H1 (cell line): ENCODE measurements around the gene CACNB2. TPM values are rescaled to one million over a fixed set of nuclear protein-coding genes. Genes with fewer than 3 reads are reported as not detected.

Source experiments
- CTCF ChIA-PET: fragments of 300-600 bp; sonication (Branson Sonifier 250); formaldehyde crosslinking; loops from one replicate; lab custom pipeline; 2021; ENCODE audit not compliant: partially characterized antibody; lab: Charles Lee
- POLR2A ChIA-PET: fragments of 300-600 bp; sonication (Branson Sonifier 250); formaldehyde crosslinking; loops from one replicate; lab custom pipeline; 2021; ENCODE audit warnings: inconsistent platforms; ENCODE audit not compliant: partially characterized antibody; lab: Charles Lee
- DNase-seq, 2 experiments: peaks; one replicate each; pipeline versions ENCODE4 v3.0.0 to v3.0.0-alpha.2; 2010 to 2022; ENCODE audit warnings: low spot score in 2 of 2, low read depth in 1 of 2, mixed read lengths in 1 of 2
- FAIRE-seq: peaks from 2 replicates; lab custom pipeline; 2011; peaks lifted over from hg19 to GRCh38; lab: Jason Lieb, UNC
- H2AFZ ChIP-seq: 2 replicates; pipeline ENCODE4 v1.8.1; 2012; ENCODE audit warnings: low read length, inconsistent platforms
- H2AK5ac ChIP-seq: 2 replicates; pipeline ENCODE4 v1.6.1; 2013; ENCODE audit warnings: low read depth, low read length
- H2BK120ac ChIP-seq: replicated peaks from 2 replicates; pipeline ENCODE3; 2013; ENCODE audit warnings: low read depth, low read length, inconsistent platforms
- H2BK12ac ChIP-seq: 2 replicates; pipeline ENCODE4 v1.6.1; 2013; ENCODE audit warnings: low read depth, low read length
- H2BK15ac ChIP-seq: 2 replicates; pipeline ENCODE4 v1.6.1; 2013; ENCODE audit warnings: low read length
- H2BK20ac ChIP-seq: 2 replicates; pipeline ENCODE4 v1.6.1; 2013; ENCODE audit warnings: low read length
- H2BK5ac ChIP-seq: 2 replicates; pipeline ENCODE4 v1.6.1; 2013; ENCODE audit warnings: low read depth, low read length
- H3K14ac ChIP-seq: 2 replicates; pipeline ENCODE4 v1.6.1; 2013; ENCODE audit warnings: inconsistent platforms; ENCODE audit not compliant: insufficient read length
- H3K18ac ChIP-seq: 2 replicates; pipeline ENCODE4 v1.6.1; 2013; ENCODE audit warnings: low read length; ENCODE audit errors: extremely low read depth
- H3K23ac ChIP-seq: 2 replicates; pipeline ENCODE4 v1.6.1; 2013; ENCODE audit warnings: inconsistent platforms; ENCODE audit not compliant: insufficient read length
- H3K23me2 ChIP-seq: 2 replicates; pipeline ENCODE4 v1.6.1; 2013; ENCODE audit warnings: low read depth, low read length
- H3K27ac ChIP-seq: 2 replicates; pipeline ENCODE4 v1.6.1; 2011; ENCODE audit warnings: low read depth, low read length, inconsistent platforms
- H3K27me3 ChIP-seq, 4 experiments: replicated peaks in 1 of 4; 1 replicate in 1 of 4; 2 replicates in 3 of 4; pipeline versions ENCODE4 v1.6.1 to v1.8.1; 2011 to 2013; ENCODE audit warnings: low read length in 3 of 4, mild to moderate bottlenecking in 3 of 4, inconsistent platforms in 2 of 4, mixed read lengths in 2 of 4, moderate library complexity in 1 of 4; ENCODE audit not compliant: control insufficient read depth in 3 of 4, insufficient read depth in 3 of 4; ENCODE audit errors: extremely low read depth in 1 of 4
- H3K36me3 ChIP-seq, 4 experiments: 2 replicates each; pipeline versions ENCODE4 v1.6.1 to v1.8.1; 2011 to 2013; ENCODE audit warnings: mild to moderate bottlenecking in 4 of 4, low read length in 3 of 4, moderate library complexity in 2 of 4, control low read depth in 1 of 4, inconsistent platforms in 1 of 4; ENCODE audit not compliant: insufficient read depth in 4 of 4, control insufficient read depth in 2 of 4
- H3K4ac ChIP-seq: replicated peaks from 2 replicates; pipeline ENCODE3; 2013; ENCODE audit warnings: low read length, low read depth, mixed read lengths, inconsistent platforms; ENCODE audit not compliant: insufficient read length
- H3K4me1 ChIP-seq, 4 experiments: replicated peaks in 1 of 4; 1 replicate in 1 of 4; 2 replicates in 3 of 4; pipeline versions ENCODE4 v1.6.1 to v1.8.1; 2011 to 2013; ENCODE audit warnings: low read length in 3 of 4, inconsistent platforms in 2 of 4, mixed read lengths in 1 of 4; ENCODE audit not compliant: insufficient read depth in 4 of 4, control insufficient read depth in 3 of 4
- H3K4me2 ChIP-seq, 2 experiments: 2 replicates each; pipeline versions ENCODE4 v1.6.1 to v1.8.1; 2011 to 2013; ENCODE audit warnings: low read depth in 2 of 2, low read length in 2 of 2, control low read depth in 1 of 2, inconsistent platforms in 1 of 2, mild to moderate bottlenecking in 1 of 2; ENCODE audit not compliant: insufficient read depth in 1 of 2
- H3K4me3 ChIP-seq, 4 experiments: fragments of 200-600, 300-600 bp in 1 of 4; sonication (generic), shearing (Covaris generic), sonication (Bioruptor Twin) in 1 of 4; 2 replicates each; pipeline versions ENCODE4 v1.5.1 to v1.8.1; 2011 to 2016; ENCODE audit warnings: low read length in 4 of 4, low read depth in 3 of 4, control low read depth in 2 of 4, inconsistent platforms in 2 of 4, mild to moderate bottlenecking in 2 of 4, mixed read lengths in 1 of 4, moderate library complexity in 1 of 4; ENCODE audit not compliant: insufficient read depth in 2 of 4; ENCODE audit errors: extremely low read depth in 1 of 4
- H3K56ac ChIP-seq: replicated peaks from 2 replicates; pipeline ENCODE3; 2013; ENCODE audit warnings: low read depth, mild to moderate bottlenecking, mixed read lengths, low read length, inconsistent platforms; ENCODE audit not compliant: insufficient read length
- H3K79me1 ChIP-seq: 2 replicates; pipeline ENCODE4 v1.6.1; 2013; ENCODE audit warnings: low read depth, low read length, control low read depth
- H3K79me2 ChIP-seq, 2 experiments: 2 replicates each; pipeline versions ENCODE4 v1.6.1 to v1.8.1; 2012 to 2013; ENCODE audit warnings: low read length in 2 of 2, mild to moderate bottlenecking in 2 of 2, inconsistent platforms in 1 of 2; ENCODE audit not compliant: insufficient read depth in 2 of 2, control insufficient read depth in 1 of 2
- H3K9ac ChIP-seq, 4 experiments: replicated peaks in 1 of 4; 1 replicate in 1 of 4; 2 replicates in 3 of 4; pipeline versions ENCODE4 v1.6.1 to v1.8.1; 2011 to 2013; ENCODE audit warnings: low read depth in 3 of 4, low read length in 3 of 4, control low read depth in 2 of 4, mild to moderate bottlenecking in 2 of 4, moderate library complexity in 2 of 4, inconsistent platforms in 1 of 4; ENCODE audit errors: extremely low read depth in 1 of 4
- H3K9me3 ChIP-seq, 2 experiments: 2 replicates each; pipeline versions ENCODE4 v1.6.1 to v1.8.1; 2012 to 2013; ENCODE audit warnings: mild to moderate bottlenecking in 2 of 2, moderate library complexity in 2 of 2, control low read depth in 1 of 2, inconsistent platforms in 1 of 2, low read depth in 1 of 2, low read length in 1 of 2, mixed read lengths in 1 of 2; ENCODE audit not compliant: insufficient read depth in 2 of 2
- H4K20me1 ChIP-seq, 2 experiments: replicated peaks in 1 of 2; 2 replicates each; pipeline versions ENCODE3 to v1.8.1; 2011 to 2013; ENCODE audit warnings: inconsistent platforms in 2 of 2, low read length in 2 of 2, mild to moderate bottlenecking in 1 of 2; ENCODE audit not compliant: insufficient read depth in 2 of 2, control insufficient read depth in 1 of 2
- H4K5ac ChIP-seq: 2 replicates; pipeline ENCODE4 v1.6.1; 2013; ENCODE audit warnings: low read length, low read depth, mixed read lengths, inconsistent platforms; ENCODE audit not compliant: insufficient read length
- H4K8ac ChIP-seq: 2 replicates; pipeline ENCODE4 v1.8.0; 2013; ENCODE audit warnings: mild to moderate bottlenecking, moderate library complexity, low read length, inconsistent platforms; ENCODE audit not compliant: insufficient read depth; ENCODE audit errors: extremely low read depth
- H4K91ac ChIP-seq: replicated peaks from 2 replicates; pipeline ENCODE3; 2013; ENCODE audit warnings: low read length, mixed read lengths, inconsistent platforms; ENCODE audit not compliant: insufficient read length
- BCL11A ChIP-seq, 2 experiments: IDR thresholded peaks; one replicate each; pipeline ENCODE4 v1.6.1; 2011; ENCODE audit warnings: low read depth in 2 of 2, low read length in 2 of 2, mild to moderate bottlenecking in 2 of 2
- CBX5 ChIP-seq: fragments of 300-800, 300-1000 bp; sonication (generic); IDR thresholded peaks from 2 replicates; pipeline ENCODE4 v1.7.1; 2016; ENCODE audit warnings: antibody characterized with exemption, low read length, low read depth
- CBX8 ChIP-seq: fragments of 300-800, 300-1000 bp; sonication (generic); IDR thresholded peaks from 2 replicates; pipeline ENCODE4 v1.7.1; 2016; ENCODE audit warnings: low read depth, low read length, borderline replicate concordance
- KDM5A ChIP-seq: fragments of 200-600 bp; IDR thresholded peaks from 2 replicates; pipeline ENCODE4 v1.7.1; 2012; ENCODE audit warnings: mild to moderate bottlenecking, low read length, inconsistent platforms, mixed read lengths
- NANOG ChIP-seq: IDR thresholded peaks from 2 replicates; pipeline ENCODE4 v1.6.1; 2011; ENCODE audit warnings: low read length, low read depth, mild to moderate bottlenecking, inconsistent platforms; ENCODE audit not compliant: insufficient read depth, poor library complexity, severe bottlenecking
- RAD21 ChIP-seq, 2 experiments: IDR thresholded peaks in 1 of 2; conservative IDR thresholded peaks in 1 of 2; 2 replicates each; pipeline ENCODE4 v1.6.1; 2011; ENCODE audit warnings: low read depth in 2 of 2, low read length in 2 of 2, improper control_type of control experiment in 1 of 2, inconsistent platforms in 1 of 2, mild to moderate bottlenecking in 1 of 2, moderate library complexity in 1 of 2
- RFX5 ChIP-seq: IDR thresholded peaks from 2 replicates; pipeline ENCODE4 v1.6.1; 2011; ENCODE audit warnings: low read depth, low read length, improper control_type of control experiment, borderline replicate concordance
- SIN3A ChIP-seq, 2 experiments: IDR thresholded peaks in 1 of 2; conservative IDR thresholded peaks in 1 of 2; 2 replicates each; pipeline ENCODE4 v1.6.1; 2011 to 2012; ENCODE audit warnings: low read length in 2 of 2, improper control_type of control experiment in 1 of 2, low read depth in 1 of 2, mild to moderate bottlenecking in 1 of 2
- SP2 ChIP-seq: IDR thresholded peaks from 2 replicates; pipeline ENCODE4 v1.6.1; 2012; ENCODE audit warnings: mild to moderate bottlenecking, low read length, inconsistent platforms
- SUZ12 ChIP-seq: fragments of 200-600 bp; sonication (generic); IDR thresholded peaks from 2 replicates; pipeline ENCODE4 v1.6.1; 2012; ENCODE audit warnings: mild to moderate bottlenecking, inconsistent platforms, low read length, moderate library complexity, mixed read lengths
- TBP ChIP-seq: IDR thresholded peaks from 2 replicates; pipeline ENCODE4 v1.6.1; 2011; ENCODE audit warnings: low read depth, low read length, improper control_type of control experiment
- YY1 ChIP-seq: IDR thresholded peaks from 2 replicates; pipeline ENCODE4 v1.6.1; 2011; ENCODE audit warnings: low read depth, mild to moderate bottlenecking, low read length
- WGBS, 2 experiments: shearing (Covaris generic) in 1 of 2; methylation state at CpG; one replicate each; pipeline versions ENCODE4 v1.1.6 to v1.1.7; 2013 to 2015; ENCODE audit warnings: low lambda C conversion rate in 2 of 2, mixed read lengths in 2 of 2, inconsistent platforms in 1 of 2, low coverage in 1 of 2, missing lambda C conversion rate in 1 of 2; ENCODE audit not compliant: insufficient replicate concordance in 2 of 2, insufficient coverage in 1 of 2, insufficient read length in 1 of 2; ENCODE audit errors: extremely low coverage in 1 of 2, missing lambda C conversion rate in 1 of 2; 5-methylcytosine and 5-hydroxymethylcytosine counted together
- polyA plus RNA-seq, 7 experiments: library from polyadenylated mRNA; depleted of rRNA in 3 of 7; stranded (reverse) in 5 of 7; unstranded in 2 of 7; fragments of >200 nt in 5 of 7; fragments of 200-250 nt in 2 of 7; gene quantifications; 1 replicate in 5 of 7; 2 replicates in 1 of 7; 4 replicates in 1 of 7; pipeline versions ENCODE4 v1.2.1 to v1.2.3, GENCODE V29; 2011 to 2013; ENCODE audit warnings: missing spikeins in 2 of 7, mixed read lengths in 2 of 7
- total RNA-seq: library from RNA; stranded (reverse); fragmentation: NEBNext Ultra II Directional; extraction: Animal tissue kit (Norgen Biotek cat#: 25700); gene quantifications from 2 replicates; pipeline ENCODE4 v1.2.1, GENCODE V29; 2021

The CACNB2 gene
- total and polyA plus RNA-seq, 2 of the 8 experiments (the other 6 are each of a cell fraction or from before 2014, with no cell fraction given), result 2.4 to 3.2 TPM

DNA sequence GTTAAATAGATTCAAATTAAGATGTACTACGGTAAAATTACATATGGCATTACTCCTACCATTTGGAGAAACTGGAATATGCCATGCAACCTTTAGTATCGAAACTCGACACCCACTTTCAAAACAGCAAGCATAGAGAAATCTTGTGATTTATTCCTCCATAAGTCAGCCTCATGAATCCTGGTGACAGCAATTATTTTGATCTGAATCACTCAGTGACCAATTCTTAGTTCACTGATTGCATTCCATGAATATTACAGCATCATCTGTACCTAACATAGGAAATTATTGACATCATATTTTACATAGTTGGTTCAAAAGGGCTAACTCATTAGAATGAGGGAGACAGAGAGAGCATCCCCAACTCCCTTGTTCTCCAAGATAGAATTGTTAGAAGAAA is 89.6 kb downstream of the CACNB2 start:
- FAIRE-seq, result no peak
- H3K9me3 ChIP-seq, result no peaks in the 10 kb centered on the region
- H2AFZ ChIP-seq, result no peak overlapping the region
- TF ChIP-seq CBX8, result no peak
- TF ChIP-seq TBP, result no peak
- TF ChIP-seq BCL11A (IDR thresholded peaks at IDR 0.05; ENCODE audit: low read depth in 2 of 2, low read length in 2 of 2), result no peak
- no peak for TF ChIP-seq CBX5
- no peak for TF ChIP-seq KDM5A
- no peak for TF ChIP-seq YY1
- no peak for TF ChIP-seq RFX5
- no peak for TF ChIP-seq SP2
- no peak for TF ChIP-seq NANOG
- TF ChIP-seq SIN3A (conservative IDR thresholded peaks at IDR 0.05 in 1 of 2, IDR thresholded peaks at IDR 0.05 in 1 of 2; ENCODE audit: low read depth in 1 of 2, low read length in 2 of 2), result no peak
- no peak for TF ChIP-seq SUZ12
- TF ChIP-seq RAD21 (IDR thresholded peaks at IDR 0.05 in 1 of 2, conservative IDR thresholded peaks at IDR 0.05 in 1 of 2; ENCODE audit: low read depth in 2 of 2, low read length in 2 of 2), result no peak

More for the DNA sequence above, 89.6 kb downstream of the CACNB2 start:
- Histone ChIP-seq H2BK20ac (no peak overlapping the region), H2BK120ac (no peak overlapping the region), H2BK12ac (no peak overlapping the region), H3K4me2 (no peak overlapping the region), H2BK15ac (no peak overlapping the region), H4K8ac (no peak overlapping the region), H3K9ac (no peak overlapping the region), H3K4me1 (peaks cover 0 to 9% (median 3%) of the 10 kb centered on the region in 4 experiments; a peak in 3 of 7 replicates), H3K56ac (no peak overlapping the region), H4K91ac (no peak overlapping the region), H4K5ac (no peak overlapping the region), H3K23me2 (no peaks in the 10 kb centered on the region), H3K36me3 (no peaks in the 10 kb centered on the region), H3K18ac (no peak overlapping the region), H3K4ac (no peak overlapping the region), H3K23ac (no peak overlapping the region), H3K79me1 (no peaks in the 10 kb centered on the region), H2AK5ac (no peak overlapping the region), H3K27me3 (no peaks in the 10 kb centered on the region), H3K27ac (no peak overlapping the region), H2BK5ac (no peak overlapping the region), H3K14ac (no peak overlapping the region), H3K79me2 (no peaks in the 10 kb centered on the region), H4K20me1 (peaks cover 0 to under 1% of the 10 kb centered on the region in 2 experiments), H3K4me3 (no peak overlapping the region)
- ChIA-PET POLR2A (no interaction called here), CTCF (no interaction called here)
- DNase-seq, result no peak
- WGBS, 2 experiments, result 91% methylated on average over 3 of the region's 3 CpGs; no CpG with 5 or more reads in 1 of the 2 experiments
